ENCODE measurements around the gene ARID5A. TPM values are rescaled to one million over a fixed set of nuclear protein-coding genes. Genes with fewer than 3 reads are reported as not detected.
A peak's percentile ranks its signal among the peaks of the same experiment; 100 is the strongest.

Gene ARID5A
- total RNA-seq, 1 donor from 2014 or later, result 32.8 TPM

DNA sequence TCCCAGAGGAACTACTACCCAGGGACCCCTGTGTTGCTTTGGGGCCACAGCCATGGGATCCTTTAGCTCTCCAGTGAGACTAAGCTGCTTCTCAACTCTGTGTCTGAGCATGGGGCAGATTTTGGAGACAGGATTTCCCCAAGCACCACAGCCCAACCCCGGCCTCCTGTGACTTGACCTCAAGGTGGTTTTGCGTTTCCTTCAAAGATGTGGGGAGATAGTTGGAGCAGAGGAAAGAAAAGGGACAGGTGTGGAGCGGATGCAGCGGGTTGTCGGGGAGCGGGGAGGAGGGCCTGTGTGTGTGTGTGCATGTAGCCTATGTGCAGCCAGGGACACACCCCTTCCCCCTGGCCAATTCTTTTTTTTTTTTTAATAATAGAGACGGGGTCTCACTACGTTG, 10.2 kb downstream of the ARID5A start:
- ATAC-seq (no peak), DNase-seq (peak; percentile 10)
- Histone ChIP-seq H3K9me3 (no peaks in the 10 kb centered on the region), H3K4me1 (peaks cover 11% of the 10 kb centered on the region), H3K4me3 (no peak overlapping the region), H3K27me3 (no peaks in the 10 kb centered on the region), H3K27ac (no peak overlapping the region), H3K36me3 (peaks cover 48% of the 10 kb centered on the region)
- TF ChIP-seq, protein P1, sequence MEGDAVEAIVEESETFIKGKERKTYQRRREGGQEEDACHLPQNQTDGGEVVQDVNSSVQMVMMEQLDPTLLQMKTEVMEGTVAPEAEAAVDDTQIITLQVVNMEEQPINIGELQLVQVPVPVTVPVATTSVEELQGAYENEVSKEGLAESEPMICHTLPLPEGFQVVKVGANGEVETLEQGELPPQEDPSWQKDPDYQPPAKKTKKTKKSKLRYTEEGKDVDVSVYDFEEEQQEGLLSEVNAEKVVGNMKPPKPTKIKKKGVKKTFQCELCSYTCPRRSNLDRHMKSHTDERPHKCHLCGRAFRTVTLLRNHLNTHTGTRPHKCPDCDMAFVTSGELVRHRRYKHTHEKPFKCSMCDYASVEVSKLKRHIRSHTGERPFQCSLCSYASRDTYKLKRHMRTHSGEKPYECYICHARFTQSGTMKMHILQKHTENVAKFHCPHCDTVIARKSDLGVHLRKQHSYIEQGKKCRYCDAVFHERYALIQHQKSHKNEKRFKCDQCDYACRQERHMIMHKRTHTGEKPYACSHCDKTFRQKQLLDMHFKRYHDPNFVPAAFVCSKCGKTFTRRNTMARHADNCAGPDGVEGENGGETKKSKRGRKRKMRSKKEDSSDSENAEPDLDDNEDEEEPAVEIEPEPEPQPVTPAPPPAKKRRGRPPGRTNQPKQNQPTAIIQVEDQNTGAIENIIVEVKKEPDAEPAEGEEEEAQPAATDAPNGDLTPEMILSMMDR (IDR thresholded peaks at IDR 0.05), result no peak
- intact Hi-C loops (cut with DNase I), result no loop called here

- no peak overlapping the region for H3K27ac ChIP-seq
- no peak overlapping the region for H3K4me3 ChIP-seq
- H3K4me1 ChIP-seq, result peaks cover 10% of the 10 kb centered on the region
- no peaks in the 10 kb centered on the region for H3K9me3 ChIP-seq
- peaks cover 49% of the 10 kb centered on the region for H3K36me3 ChIP-seq
- ATAC-seq (no peak), DNase-seq (peak; percentile 40)
- intact Hi-C loops (cut with DNase I), result no loop called here
- TF ChIP-seq, protein P1 (IDR thresholded peaks at IDR 0.05), result no peak
- no peaks in the 10 kb centered on the region for H3K27me3 ChIP-seq
These were observed 10.7 kb downstream of the ARID5A start for GRCh38 chr2:96547203-96547641.

GRCh38 chr2:96547731-96548171, 11.2 kb downstream of the ARID5A start:
- H3K36me3 ChIP-seq, result peaks cover 52% of the 10 kb centered on the region
- TF ChIP-seq, protein P1 (IDR thresholded peaks at IDR 0.05), result no peak
- H3K9me3 ChIP-seq, result no peaks in the 10 kb centered on the region
- peaks cover 10% of the 10 kb centered on the region for H3K4me1 ChIP-seq
- intact Hi-C loops (cut with DNase I), result no loop called here
- H3K27me3 ChIP-seq, result no peaks in the 10 kb centered on the region
- H3K4me3 ChIP-seq, result no peak overlapping the region
- no peak overlapping the region for H3K27ac ChIP-seq
- no peak for ATAC-seq
- no peak for DNase-seq

- TF ChIP-seq, protein P1 (IDR thresholded peaks at IDR 0.05), result no peak
- peaks cover 52% of the 10 kb centered on the region for H3K36me3 ChIP-seq
- DNase-seq (peak; percentile 36), ATAC-seq (no peak)
- H3K4me3 ChIP-seq, result no peak overlapping the region
- H3K27ac ChIP-seq, result no peak overlapping the region
- H3K9me3 ChIP-seq, result no peaks in the 10 kb centered on the region
- H3K4me1 ChIP-seq, result peaks cover 11% of the 10 kb centered on the region
- no peaks in the 10 kb centered on the region for H3K27me3 ChIP-seq
- intact Hi-C loops (cut with DNase I), result no loop called here
These were observed 12.3 kb downstream of the ARID5A start for GRCh38 chr2:96548558-96549465.

- H3K27me3 ChIP-seq, result no peaks in the 10 kb centered on the region
- H3K4me1 ChIP-seq, result peaks cover 18% of the 10 kb centered on the region
- intact Hi-C loops (cut with DNase I), result no loop called here
- H3K27ac ChIP-seq, result no peak overlapping the region
- peaks cover 52% of the 10 kb centered on the region for H3K36me3 ChIP-seq
- ATAC-seq (no peak), DNase-seq (peak; percentile 52)
- no peaks in the 10 kb centered on the region for H3K9me3 ChIP-seq
- H3K4me3 ChIP-seq, result no peak overlapping the region
- TF ChIP-seq, protein P1 (IDR thresholded peaks at IDR 0.05), result no peak
These were observed 12.9 kb downstream of the ARID5A start for GRCh38 chr2:96549466-96549785.

Data from upper lobe of right lung (tissue), 1 donor.